Activated T-cell treated with anti-CD3 and anti-CD28 coated beads for 24 hours (primary cell): ENCODE data around the gene GCKR.

Source experiments
- DNase-seq: peaks from one replicate; pipeline ENCODE4 v3.0.0-alpha.2; 2020; ENCODE audit warnings: low read depth

Gene GCKR

GRCh38 chr2:27496357-27497287 is at the start of gene GCKR:
GCKR (plus strand) TSS chr2:27496839; CDS start chr2:27496905, 66 bp downstream.
- no peak for DNase-seq

DNA sequence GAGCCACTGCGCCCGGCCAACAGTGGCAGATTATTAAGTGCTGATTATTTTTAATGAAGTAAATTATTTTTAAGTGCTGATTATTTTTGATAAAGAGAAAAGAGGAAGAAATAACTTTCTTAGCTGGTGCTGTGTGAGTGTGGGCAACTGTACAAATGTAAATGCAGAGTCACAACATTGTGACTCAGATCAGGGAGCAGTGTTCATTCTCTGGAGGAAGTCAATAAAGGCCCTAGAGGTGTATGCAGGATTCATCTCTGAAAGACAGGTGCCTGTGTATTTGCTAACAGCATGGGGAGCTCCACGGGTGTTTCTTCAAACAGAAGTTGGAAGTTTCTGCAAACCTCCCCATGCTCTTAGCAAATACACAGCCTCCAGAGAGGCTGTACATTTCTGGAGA is 48.3 kb upstream of the GCKR start:
- no peak for DNase-seq

DNA sequence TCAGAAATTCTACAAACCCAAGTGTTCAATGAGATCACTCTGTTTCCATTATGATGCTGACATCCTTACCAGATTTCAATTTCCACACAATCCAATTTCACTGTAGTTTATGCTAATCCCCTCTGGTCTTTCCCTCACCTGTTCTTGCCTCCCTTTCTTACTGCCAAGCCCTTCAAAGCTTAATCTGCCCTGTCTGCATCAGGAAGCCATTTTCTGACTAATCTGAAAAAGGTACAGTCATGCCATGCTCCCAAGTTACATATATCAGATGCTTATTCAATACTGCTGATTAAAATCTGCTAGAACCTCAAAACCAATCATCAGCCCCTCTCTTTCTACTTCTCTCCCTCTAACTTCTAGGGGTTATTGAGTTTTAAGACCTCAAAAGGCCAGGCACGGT is 45.5 kb upstream of the GCKR start:
- no peak for DNase-seq

DNA sequence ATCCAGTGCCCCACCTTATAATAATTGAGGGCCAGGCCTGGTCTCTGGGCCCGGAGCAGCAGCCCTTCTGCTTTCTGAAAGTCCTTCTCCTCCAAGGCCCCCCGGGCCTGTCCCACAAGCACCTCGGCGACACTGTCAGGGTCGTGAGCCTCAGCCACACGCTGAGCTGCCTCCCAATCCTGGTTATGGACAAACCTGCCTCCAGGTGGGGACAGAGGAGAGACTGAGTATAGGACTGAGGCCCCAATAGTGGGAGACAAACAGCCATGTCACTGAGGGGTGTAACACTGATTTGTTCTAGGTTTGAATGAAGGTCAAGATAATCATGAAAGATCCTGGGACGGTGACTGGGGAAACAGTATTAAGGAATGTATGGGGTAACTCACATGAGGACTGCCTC is 42.7 kb upstream of the GCKR start:
- DNase-seq, result no peak

DNA sequence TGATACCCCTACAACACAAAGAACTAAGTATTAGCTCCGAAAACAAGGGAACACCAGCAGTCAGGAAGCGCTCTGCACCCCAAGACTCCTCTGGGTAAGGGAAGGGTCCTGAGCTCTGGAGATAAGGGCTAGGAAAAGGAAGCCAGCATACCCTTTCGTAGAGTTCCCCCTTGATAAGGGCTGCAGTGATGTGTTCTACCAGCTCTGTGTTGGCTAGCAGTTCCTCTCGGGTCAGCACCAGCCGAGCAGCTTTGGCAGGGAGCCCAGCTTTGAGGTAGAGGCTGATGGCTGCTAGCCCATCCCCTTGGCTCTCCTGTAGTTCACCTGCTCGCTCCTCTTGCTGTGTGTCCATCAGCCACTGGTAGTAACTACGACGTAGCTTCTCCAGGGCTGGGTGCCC is 35.5 kb upstream of the GCKR start:
- DNase-seq, result no peak

DNA sequence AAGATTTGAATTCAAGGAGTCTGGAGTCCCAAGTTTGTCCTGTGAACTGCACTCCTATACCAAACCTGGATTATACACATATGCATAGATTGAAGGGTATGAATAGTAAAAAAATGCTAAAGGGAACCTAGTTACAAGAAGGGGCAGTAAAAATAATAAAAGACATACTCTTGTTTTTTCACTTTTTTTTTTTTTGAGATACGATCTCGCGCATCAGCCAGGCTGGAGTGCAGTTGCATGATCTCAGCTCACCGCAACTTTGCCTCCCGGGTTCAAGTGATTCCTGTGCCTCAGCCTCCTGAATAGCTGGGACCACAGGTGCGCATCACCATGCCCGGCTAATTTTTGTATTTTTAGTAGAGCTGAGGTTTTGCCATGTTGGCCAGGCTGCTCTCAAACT is 32.2 kb upstream of the GCKR start:
- DNase-seq, result no peak

- DNase-seq, result no peak
Observed at GRCh38 chr2:27471961-27472360, 24.7 kb upstream of the GCKR start.

DNA sequence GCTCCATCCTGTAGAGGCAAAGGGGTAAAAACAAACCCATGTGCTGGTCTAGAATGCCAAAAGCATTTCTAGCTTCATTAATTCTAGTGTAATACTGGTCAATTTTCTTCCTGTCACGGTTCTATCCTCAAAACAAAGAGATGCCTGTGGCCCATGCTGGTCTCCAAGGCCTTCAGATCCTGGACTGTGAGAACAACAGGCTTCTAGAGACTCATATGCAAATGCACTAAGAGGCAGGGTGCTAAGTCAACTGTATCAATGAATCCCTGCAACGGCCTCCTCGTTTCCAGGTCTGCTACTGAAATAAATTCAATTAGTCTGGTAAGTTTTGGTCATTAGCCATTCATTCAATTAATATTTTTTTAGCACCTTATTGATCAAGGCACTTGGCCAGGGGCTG is 11.1 kb upstream of the GCKR start:
- no peak for DNase-seq

- no peak for DNase-seq
Observed at GRCh38 chr2:27489118-27489497, 7.5 kb upstream of the GCKR start.

DNA sequence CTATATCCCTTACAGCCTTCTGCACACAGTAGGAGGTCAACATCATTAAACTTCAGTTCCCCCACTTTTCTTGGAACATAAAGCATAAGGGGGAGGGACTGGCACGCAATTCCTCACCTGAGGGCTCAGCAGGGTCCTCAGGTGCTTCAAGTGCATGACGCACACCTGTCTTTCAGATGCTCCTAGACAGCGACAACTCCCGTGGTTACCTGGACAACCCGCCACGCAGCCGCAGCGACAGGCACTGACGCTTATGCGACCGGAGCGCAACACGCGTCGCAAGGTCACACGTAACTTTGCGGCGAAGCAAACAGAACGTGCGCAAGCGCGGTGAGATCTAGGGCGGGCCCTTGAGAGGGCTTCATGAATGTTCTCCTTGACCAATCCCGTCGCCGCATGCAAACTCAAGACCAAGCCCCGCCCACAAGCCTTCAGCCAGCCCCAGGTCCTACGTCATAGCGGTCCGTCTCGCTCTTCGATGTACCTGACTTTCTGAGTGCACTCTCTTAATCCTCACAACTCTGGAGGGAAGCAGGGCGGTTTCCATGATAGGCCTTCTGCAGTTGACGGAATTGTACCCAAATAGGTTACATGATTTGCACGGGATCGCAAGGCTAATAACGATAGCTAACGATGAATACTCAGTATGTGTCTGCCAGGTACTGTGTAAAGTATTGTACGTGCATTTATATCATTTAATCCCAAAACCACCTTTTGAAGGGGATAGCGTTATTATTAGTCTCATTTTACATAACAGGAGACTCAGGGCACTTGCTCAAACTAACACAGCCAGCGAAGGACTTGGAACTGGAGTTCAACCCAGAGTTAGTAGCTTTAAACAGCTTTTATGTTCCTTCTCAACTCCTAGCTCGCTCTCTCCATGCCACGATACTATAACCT is 6.9 kb upstream of the GCKR start, which contains the start of gene IFT172:
Gene IFT172, minus strand, starts transcription at position 246 of the 900 bp plus-strand sequence. Its CDS starts 90 bp downstream, at position 156.
- DNase-seq, result peak; percentile 99

DNA sequence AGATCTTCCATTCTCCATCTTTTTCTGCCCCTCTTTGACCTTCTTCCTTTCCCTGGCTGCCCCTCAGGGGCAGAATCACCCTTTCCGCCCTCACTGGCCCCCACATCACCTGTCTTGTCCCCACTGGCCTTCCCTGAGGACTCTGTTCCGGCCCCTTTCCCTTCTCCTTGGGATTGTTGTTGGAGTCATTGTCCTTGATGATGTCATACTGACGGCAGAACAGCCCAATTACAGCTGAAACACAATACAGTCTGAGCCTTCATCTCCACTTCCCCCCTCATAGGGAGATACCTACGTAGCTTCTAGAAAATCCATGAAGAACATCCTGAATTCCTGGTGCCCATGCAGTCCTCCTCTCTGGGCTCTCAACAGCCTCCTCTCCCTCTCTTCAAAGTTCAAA is 4.1 kb upstream of the GCKR start:
- DNase-seq, result no peak

DNA sequence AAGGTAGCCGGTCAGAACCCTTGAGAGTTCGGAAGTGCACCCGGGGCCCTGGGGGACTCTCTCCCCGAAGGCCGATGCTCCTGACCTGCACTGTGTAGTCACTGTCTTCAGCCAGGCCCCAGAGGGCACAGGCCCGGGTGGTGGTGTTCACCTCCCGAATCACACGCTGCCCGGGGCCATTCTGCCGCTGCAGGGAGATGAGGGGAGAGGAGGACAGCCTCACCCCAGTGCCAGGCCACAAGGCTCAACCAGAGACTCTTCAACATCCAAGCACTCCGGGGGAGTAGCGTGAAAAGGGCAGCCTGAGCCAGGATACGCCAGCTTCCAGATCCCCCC is 2.7 kb upstream of the GCKR start:
- no peak for DNase-seq

DNA sequence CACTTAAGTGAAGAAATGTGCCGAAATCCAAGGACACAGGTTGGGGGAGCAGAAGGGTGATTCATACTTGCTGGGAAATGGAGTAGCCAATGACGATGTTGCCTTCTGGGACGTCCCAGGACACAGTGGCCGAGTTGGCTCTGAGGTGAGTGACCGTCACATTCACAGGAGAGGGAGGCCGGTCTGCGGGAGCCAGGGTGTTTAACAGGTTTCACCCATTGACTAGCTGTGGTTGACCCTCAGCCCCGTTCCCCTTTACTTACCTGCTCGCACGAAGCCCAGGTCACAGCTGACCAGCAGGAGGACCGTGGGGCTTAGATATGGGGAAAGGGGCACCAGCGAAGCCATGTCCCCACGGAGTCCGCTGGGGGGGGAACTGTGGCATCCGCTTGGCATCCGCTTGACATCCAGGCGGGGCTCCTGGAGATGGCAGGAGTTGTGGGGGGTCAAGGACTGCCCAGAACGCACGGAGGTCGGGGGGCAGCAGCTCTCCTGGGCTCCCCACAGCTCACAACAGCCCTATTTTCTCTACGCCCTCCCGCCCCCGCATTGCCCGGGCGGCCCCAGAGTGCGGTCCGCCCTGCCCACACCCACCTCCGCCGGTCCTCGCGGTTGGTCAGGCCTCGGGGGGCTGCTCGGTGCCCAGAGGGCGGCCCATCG is 2.2 kb upstream of the GCKR start:
- no peak for DNase-seq

DNA sequence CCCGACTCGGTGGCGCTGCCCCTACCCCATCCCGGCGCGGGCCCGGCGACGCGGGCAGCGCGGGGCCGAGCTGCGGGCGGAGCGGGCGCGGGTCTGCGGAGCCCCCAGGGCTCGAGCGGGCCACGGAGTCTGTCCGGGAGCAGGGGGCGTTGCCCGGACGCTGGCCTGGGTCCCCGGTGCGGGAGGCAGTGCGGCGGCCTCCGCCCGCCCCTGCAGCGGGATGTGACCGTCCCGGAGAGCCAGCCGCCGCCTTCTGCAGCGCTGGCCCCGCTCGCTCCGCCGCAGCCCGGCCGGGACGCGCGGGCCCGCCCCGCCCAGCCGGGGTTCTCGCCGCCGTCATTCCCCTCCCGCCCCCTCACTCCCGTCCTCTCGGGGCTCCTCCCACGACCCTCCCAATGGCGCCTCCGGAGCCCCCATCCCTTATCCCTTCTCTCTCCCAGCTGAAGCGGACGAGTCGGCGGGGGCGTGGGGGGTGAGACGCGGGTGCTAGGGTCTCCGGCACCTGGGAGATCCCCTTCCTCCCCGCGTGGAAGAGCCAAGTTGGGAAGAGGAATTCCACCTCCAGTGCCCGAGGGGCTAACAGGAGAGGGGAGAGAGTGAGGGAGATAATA is 1.6 kb upstream of the GCKR start, which contains the start of gene FNDC4:
Gene FNDC4, minus strand, starts transcription at position 257 of the 611 bp plus-strand sequence. CDS start 521 bp downstream, outside the sequence.
- no peak for DNase-seq

GRCh38 chr2:27495840-27496356 is 741 bp upstream of the GCKR start:
- no peak for DNase-seq

DNA sequence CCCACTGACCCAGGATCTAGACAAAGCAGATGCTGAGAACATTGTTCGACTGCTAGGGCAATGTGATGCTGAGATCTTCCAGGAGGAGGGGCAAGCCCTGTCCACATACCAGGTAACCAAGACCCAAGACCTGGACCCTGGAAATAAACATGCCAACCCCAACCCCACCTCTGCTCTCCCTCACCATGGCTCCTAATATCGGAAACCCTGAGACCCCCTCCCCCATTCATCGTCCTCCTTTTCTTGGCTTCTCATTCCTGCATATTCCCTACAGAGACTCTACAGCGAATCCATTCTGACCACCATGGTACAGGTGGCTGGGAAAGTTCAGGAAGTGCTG is 619 bp downstream of the GCKR start:
- no peak for DNase-seq

- no peak for DNase-seq
Observed at GRCh38 chr2:27498975-27499374, 2.3 kb downstream of the GCKR start.

- DNase-seq, result no peak
Observed at GRCh38 chr2:27501042-27501441, 4.4 kb downstream of the GCKR start.

DNA sequence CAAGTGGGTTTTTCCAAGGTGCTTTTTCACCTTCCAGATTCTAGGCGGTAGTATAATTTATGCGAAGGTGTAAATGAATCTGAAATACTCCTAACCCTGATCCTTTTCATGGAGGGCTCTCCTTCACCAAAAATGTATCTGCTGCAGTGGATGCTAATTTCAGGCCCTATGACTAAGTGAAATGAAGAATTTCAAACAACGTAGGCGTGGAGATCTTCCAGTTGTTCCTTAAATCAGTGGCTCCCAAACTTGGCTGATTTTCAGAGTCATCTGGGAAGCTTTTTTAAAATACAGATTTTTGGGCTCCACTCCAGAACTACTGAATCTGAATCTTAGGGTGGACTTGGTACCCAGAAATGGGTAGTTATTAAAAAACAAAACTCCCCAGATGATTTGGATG is 5.5 kb downstream of the GCKR start:
- DNase-seq, result no peak

DNA sequence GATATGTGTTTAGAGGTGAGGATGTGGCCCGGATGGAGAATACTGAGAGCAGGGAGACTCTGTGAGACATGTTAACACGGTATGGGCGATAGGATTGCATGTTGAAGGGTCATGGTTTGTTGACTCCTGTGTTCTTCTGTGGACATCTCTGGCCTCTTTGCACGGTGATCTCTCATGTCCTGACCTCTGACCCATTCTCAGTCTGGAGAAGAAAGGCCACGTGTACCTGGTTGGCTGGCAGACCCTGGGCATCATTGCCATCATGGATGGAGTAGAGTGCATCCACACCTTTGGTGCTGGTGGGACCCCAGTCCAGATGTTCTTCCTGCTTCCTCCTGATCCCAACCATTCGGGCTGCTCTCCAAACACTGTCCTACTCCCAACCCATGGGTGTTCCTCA is 9.9 kb downstream of the GCKR start:
- DNase-seq, result no peak

GRCh38 chr2:27507293-27507692 is 10.7 kb downstream of the GCKR start:
- DNase-seq, result no peak

DNA sequence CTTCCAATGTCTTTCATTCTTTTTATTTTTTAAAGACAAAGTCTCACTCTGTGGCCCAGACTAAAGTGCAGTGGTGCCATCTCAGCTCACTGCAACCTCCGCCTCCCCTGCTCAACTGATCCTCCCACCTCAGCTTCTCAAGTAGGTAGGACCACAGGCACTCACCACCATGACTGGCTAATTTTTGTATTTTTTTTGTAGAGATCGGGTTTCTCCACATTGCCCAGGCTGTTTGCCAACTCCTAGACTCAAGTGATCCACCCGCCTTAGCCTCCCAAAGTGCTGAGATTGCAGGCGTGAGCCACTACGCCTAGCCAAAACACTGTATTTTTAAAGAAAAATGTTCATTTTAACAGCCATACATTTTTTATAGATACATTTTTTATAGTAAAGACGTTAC is 12.7 kb downstream of the GCKR start:
- no peak for DNase-seq
